Ishikawa (cell line): Measurements from ENCODE around the gene MLANA.

Experiments
- CEBPB ChIP-seq: IDR thresholded peaks from 2 replicates; pipeline ENCODE4 v1.6.1; 2012
- CREB1 ChIP-seq: IDR thresholded peaks from 2 replicates; pipeline ENCODE4 v1.6.1; 2012; ENCODE audit warnings: low read depth
- EGR1 ChIP-seq: IDR thresholded peaks from 2 replicates; pipeline ENCODE4 v1.6.1; 2012
- EP300 ChIP-seq: IDR thresholded peaks from 2 replicates; pipeline ENCODE4 v1.6.1; 2012; ENCODE audit warnings: borderline replicate concordance
- FOXM1 ChIP-seq: IDR thresholded peaks from 2 replicates; pipeline ENCODE4 v1.6.1; 2012; ENCODE audit warnings: low read depth, borderline replicate concordance
- MAX ChIP-seq: IDR thresholded peaks from 2 replicates; pipeline ENCODE4 v1.6.1; 2012
- NFIC ChIP-seq: IDR thresholded peaks from 2 replicates; pipeline ENCODE4 v1.6.1; 2012
- RAD21 ChIP-seq: IDR thresholded peaks from 2 replicates; pipeline ENCODE4 v1.6.1; 2012; ENCODE audit warnings: low read depth
- REST ChIP-seq: IDR thresholded peaks from 2 replicates; pipeline ENCODE4 v1.6.1; 2012; ENCODE audit warnings: low read depth, mild to moderate bottlenecking
- TAF1 ChIP-seq: IDR thresholded peaks from 2 replicates; pipeline ENCODE4 v1.6.1; 2012; ENCODE audit warnings: low read depth, mild to moderate bottlenecking
- TCF12 ChIP-seq: IDR thresholded peaks from 2 replicates; pipeline ENCODE4 v1.6.1; 2012; ENCODE audit warnings: low read depth
- TEAD4 ChIP-seq: IDR thresholded peaks from 2 replicates; pipeline ENCODE4 v1.6.1; 2012
- USF1 ChIP-seq: IDR thresholded peaks from 2 replicates; pipeline ENCODE4 v1.6.1; 2012
- YY1 ChIP-seq: IDR thresholded peaks from 2 replicates; pipeline ENCODE4 v1.6.1; 2012; ENCODE audit warnings: low read depth
- ZBTB7A ChIP-seq: IDR thresholded peaks from 2 replicates; pipeline ENCODE4 v1.6.1; 2012; ENCODE audit warnings: low read depth

Gene MLANA

GRCh38 chr9:5893591-5894236 lies 3.0 kb downstream of the MLANA start:
- TF ChIP-seq ZBTB7A = no peak
- no peak for TF ChIP-seq REST
- no peak for TF ChIP-seq USF1
- no peak for TF ChIP-seq TAF1
- TF ChIP-seq TEAD4 = no peak
- TF ChIP-seq TCF12 = no peak
- TF ChIP-seq FOXM1 = no peak

- TF ChIP-seq YY1 = no peak
- TF ChIP-seq TEAD4 = no peak
- TF ChIP-seq CREB1 = no peak
- TF ChIP-seq USF1 = no peak
- TF ChIP-seq EGR1 = no peak
These were observed 3.7 kb downstream of the MLANA start for GRCh38 chr9:5894237-5894959.

GRCh38 chr9:5895782-5896181 lies 5.1 kb downstream of the MLANA start:
- no peak for TF ChIP-seq TCF12
- no peak for TF ChIP-seq EP300
- no peak for TF ChIP-seq RAD21
- TF ChIP-seq TEAD4 = no peak
- no peak for TF ChIP-seq USF1
- no peak for TF ChIP-seq TAF1
- TF ChIP-seq REST = no peak
- no peak for TF ChIP-seq MAX
- TF ChIP-seq CEBPB = no peak
- TF ChIP-seq YY1 = no peak

GRCh38 chr9:5896863-5897262 lies 6.2 kb downstream of the MLANA start:
- TF ChIP-seq CEBPB (no peak), TAF1 (no peak), NFIC (no peak), MAX (no peak), TCF12 (no peak), CREB1 (no peak), EGR1 (no peak), FOXM1 (no peak), ZBTB7A (no peak), YY1 (no peak), REST (no peak), EP300 (no peak), RAD21 (no peak), USF1 (no peak), TEAD4 (no peak)
